Measurements from ENCODE around the gene TBC1D10B.
"Not testable (repeated sequence)": the region's sequence is repeated elsewhere in the genome, so short reads cannot be mapped to it uniquely, and the experiment has no call there.

Gene TBC1D10B

GRCh38 chr16:30397776-30398660 is 27.7 kb upstream of the TBC1D10B start:
- no peak for TF ChIP-seq CTCF (IDR thresholded peaks at IDR 0.05)
- H3K27ac ChIP-seq: no peak overlapping the region

GRCh38 chr16:30397056-30397455 is 26.8 kb upstream of the TBC1D10B start:
- H3K4me1 ChIP-seq (ENCODE audit: control insufficient read depth in 1 of 2, insufficient read depth in 1 of 2, low read depth in 1 of 2, low read length in 1 of 2): peaks cover 26 to 55% of the 10 kb centered on the region in 2 experiments
- H3K4me3 ChIP-seq (ENCODE audit: low read depth in 1 of 2, low read length in 1 of 2): no peak overlapping the region
- no peaks in the 10 kb centered on the region for H3K9me3 ChIP-seq
- no peak overlapping the region for H3K27ac ChIP-seq
- no peaks in the 10 kb centered on the region for H3K36me3 ChIP-seq
- peaks cover 36% of the 10 kb centered on the region for H3K27me3 ChIP-seq
- TF ChIP-seq CTCF (IDR thresholded peaks at IDR 0.05): no peak

More at GRCh38 chr16:30397776-30398660, 27.7 kb upstream of the TBC1D10B start:
- Histone ChIP-seq H3K9me3 (no peaks in the 10 kb centered on the region), H3K4me3 (ENCODE audit: low read depth in 1 of 2, low read length in 1 of 2) (no peak overlapping the region), H3K4me1 (ENCODE audit: control insufficient read depth in 1 of 2, insufficient read depth in 1 of 2, low read depth in 1 of 2, low read length in 1 of 2) (peaks cover 31 to 61% of the 10 kb centered on the region in 2 experiments), H3K36me3 (no peaks in the 10 kb centered on the region), H3K27me3 (peaks cover 36% of the 10 kb centered on the region)

GRCh38 chr16:30396627-30397026 is 26.3 kb upstream of the TBC1D10B start:
- not testable (repeated sequence) for H3K9me3 ChIP-seq; H3K4me3 ChIP-seq (ENCODE audit: low read depth in 1 of 2, low read length in 1 of 2); H3K36me3 ChIP-seq; H3K27ac ChIP-seq
- H3K4me1 ChIP-seq (ENCODE audit: control insufficient read depth in 1 of 2, insufficient read depth in 1 of 2, low read depth in 1 of 2, low read length in 1 of 2): peaks cover 26 to 55% of the 10 kb centered on the region in 2 experiments
- H3K27me3 ChIP-seq: peaks cover 36% of the 10 kb centered on the region

GRCh38 chr16:30395992-30396585 is 25.8 kb upstream of the TBC1D10B start:
- no peaks in the 10 kb centered on the region for H3K36me3 ChIP-seq
- peak overlapping the region; percentile 41 for H3K27ac ChIP-seq
- peaks cover 26 to 55% of the 10 kb centered on the region in 2 experiments for H3K4me1 ChIP-seq (ENCODE audit: control insufficient read depth in 1 of 2, insufficient read depth in 1 of 2, low read depth in 1 of 2, low read length in 1 of 2)
- H3K9me3 ChIP-seq: no peaks in the 10 kb centered on the region
- H3K4me3 ChIP-seq (ENCODE audit: low read depth in 1 of 2, low read length in 1 of 2): peak overlapping the region; percentile 63 to 70
- H3K27me3 ChIP-seq: peaks cover 36% of the 10 kb centered on the region
- no peak for TF ChIP-seq CTCF (IDR thresholded peaks at IDR 0.05)

GRCh38 chr16:30395155-30395991 is 25.1 kb upstream of the TBC1D10B start, which contains the start of gene ZNF48:
Gene ZNF48, plus strand, starts transcription at chr16:30395420. Its CDS starts 375 bp downstream, at chr16:30395795.
- Histone ChIP-seq H3K27ac (peak within 1 kb of the TSS; percentile 41), H3K9me3 (no peaks in the 10 kb centered on the region), H3K4me3 (ENCODE audit: low read depth in 1 of 2, low read length in 1 of 2) (peak within 1 kb of the TSS; percentile 63 to 70), H3K36me3 (no peaks in the 10 kb centered on the region), H3K27me3 (peaks cover 32% of the 10 kb centered on the region), H3K4me1 (ENCODE audit: control insufficient read depth in 1 of 2, insufficient read depth in 1 of 2, low read depth in 1 of 2, low read length in 1 of 2) (peaks cover 19 to 50% of the 10 kb centered on the region in 2 experiments)
- TF ChIP-seq CTCF (IDR thresholded peaks at IDR 0.05): peak; percentile 65

Data from neutrophil (primary cell).